ENCODE results near the gene OR10H1. TPM values are rescaled to one million over a fixed set of nuclear protein-coding genes. Genes with fewer than 3 reads are reported as not detected.

OR10H1 gene
- total and polyA plus RNA-seq, 9 of the 15 experiments (the other 6 are each of a cell fraction or from before 2014, with no cell fraction given), result not detected

DNA sequence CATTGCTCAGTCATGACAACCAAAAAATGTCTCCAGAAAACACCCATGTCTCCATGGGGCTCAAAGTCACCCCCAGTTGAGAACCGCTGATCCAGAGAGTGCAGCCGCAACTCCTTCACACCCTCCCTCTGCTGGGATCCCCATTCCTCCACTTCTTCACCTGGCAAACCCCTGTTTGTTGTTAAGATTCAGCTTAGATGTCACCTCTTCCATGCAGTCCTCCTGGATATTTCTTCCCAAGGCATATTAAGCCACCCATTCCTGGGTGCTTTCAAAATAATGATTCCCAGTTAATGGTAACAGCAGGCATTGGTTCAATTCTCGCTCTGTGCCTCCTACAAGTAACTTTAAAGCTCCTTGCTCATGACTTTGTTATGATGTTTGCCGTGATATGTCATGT, 4.0 kb downstream of the OR10H1 start:
- H3K79me2 ChIP-seq (ENCODE audit: control insufficient read depth, insufficient read depth, low read length), result no peaks in the 10 kb centered on the region
- H2AFZ ChIP-seq (ENCODE audit: low read depth, low read length), result no peak overlapping the region
- no peak for ATAC-seq
- ChIA-PET CTCF (ENCODE audit: low intra/inter-chr PET ratio) (interaction anchor here (1.0 kb wide), 1 partner anchor 58 kb away, joined by 3 read pairs; no protein-coding TSS in a partner anchor), POLR2A (interaction anchor here (1.0 kb wide), 1 partner anchor 26 kb away, joined by 4 read pairs; no protein-coding TSS in a partner anchor)
- peaks cover 10 to 39% of the 10 kb centered on the region in 2 experiments; a peak in 4 of 5 replicates for H3K27me3 ChIP-seq (ENCODE audit: control insufficient read depth in 2 of 2, insufficient read depth in 2 of 2, low read length in 2 of 2)
- no peaks in the 10 kb centered on the region for H3K36me3 ChIP-seq (ENCODE audit: control insufficient read depth, insufficient read depth, low read length)
- no peak for DNase-seq (ENCODE audit: extremely low read depth in 1 of 4, low spot score in 3 of 4)
- H3K9me1 ChIP-seq (ENCODE audit: control insufficient read depth, insufficient read depth, low read length), result no peaks in the 10 kb centered on the region
- no peak for FAIRE-seq
- no peak overlapping the region for H3K4me2 ChIP-seq (ENCODE audit: insufficient read depth, low read length)
- H3K27ac ChIP-seq (ENCODE audit: extremely low read depth, low read depth, low read length), result no peak overlapping the region
- BruUV-seq (replicated peaks), result no TSS peak
- H3K4me3 ChIP-seq, result no peak overlapping the region
- H3K9me3 ChIP-seq (replicated peaks; ENCODE audit: control insufficient read depth, insufficient read depth, low read depth, low read length), result no peaks in the 10 kb centered on the region
- intact Hi-C loops (cut with micrococcal nuclease), result no loop called here
- H4K20me1 ChIP-seq (replicated peaks; ENCODE audit: control insufficient read depth, insufficient read depth, low read length), result peaks cover 4% of the 10 kb centered on the region; the same call in 1 of the 2 replicates
- WGBS (ENCODE audit: insufficient coverage, low coverage, missing lambda C conversion rate), result 6% methylated on average over 4 of the region's 4 CpGs
- no peaks in the 10 kb centered on the region; a peak in 1 of 5 replicates for H3K4me1 ChIP-seq (replicated peaks in 1 of 2; ENCODE audit: control insufficient read depth in 2 of 2, insufficient read depth in 2 of 2, low read length in 2 of 2)
- TF ChIP-seq ZFP36 (IDR thresholded peaks at IDR 0.05; ENCODE audit: low read depth, low read length, partially characterized antibody), result peak; percentile 66
- no peak for TF ChIP-seq ZNF197 (CRISPR knock-in tag; IDR thresholded peaks at IDR 0.05; ENCODE audit: low read depth)
- TF ChIP-seq, protein P1, sequence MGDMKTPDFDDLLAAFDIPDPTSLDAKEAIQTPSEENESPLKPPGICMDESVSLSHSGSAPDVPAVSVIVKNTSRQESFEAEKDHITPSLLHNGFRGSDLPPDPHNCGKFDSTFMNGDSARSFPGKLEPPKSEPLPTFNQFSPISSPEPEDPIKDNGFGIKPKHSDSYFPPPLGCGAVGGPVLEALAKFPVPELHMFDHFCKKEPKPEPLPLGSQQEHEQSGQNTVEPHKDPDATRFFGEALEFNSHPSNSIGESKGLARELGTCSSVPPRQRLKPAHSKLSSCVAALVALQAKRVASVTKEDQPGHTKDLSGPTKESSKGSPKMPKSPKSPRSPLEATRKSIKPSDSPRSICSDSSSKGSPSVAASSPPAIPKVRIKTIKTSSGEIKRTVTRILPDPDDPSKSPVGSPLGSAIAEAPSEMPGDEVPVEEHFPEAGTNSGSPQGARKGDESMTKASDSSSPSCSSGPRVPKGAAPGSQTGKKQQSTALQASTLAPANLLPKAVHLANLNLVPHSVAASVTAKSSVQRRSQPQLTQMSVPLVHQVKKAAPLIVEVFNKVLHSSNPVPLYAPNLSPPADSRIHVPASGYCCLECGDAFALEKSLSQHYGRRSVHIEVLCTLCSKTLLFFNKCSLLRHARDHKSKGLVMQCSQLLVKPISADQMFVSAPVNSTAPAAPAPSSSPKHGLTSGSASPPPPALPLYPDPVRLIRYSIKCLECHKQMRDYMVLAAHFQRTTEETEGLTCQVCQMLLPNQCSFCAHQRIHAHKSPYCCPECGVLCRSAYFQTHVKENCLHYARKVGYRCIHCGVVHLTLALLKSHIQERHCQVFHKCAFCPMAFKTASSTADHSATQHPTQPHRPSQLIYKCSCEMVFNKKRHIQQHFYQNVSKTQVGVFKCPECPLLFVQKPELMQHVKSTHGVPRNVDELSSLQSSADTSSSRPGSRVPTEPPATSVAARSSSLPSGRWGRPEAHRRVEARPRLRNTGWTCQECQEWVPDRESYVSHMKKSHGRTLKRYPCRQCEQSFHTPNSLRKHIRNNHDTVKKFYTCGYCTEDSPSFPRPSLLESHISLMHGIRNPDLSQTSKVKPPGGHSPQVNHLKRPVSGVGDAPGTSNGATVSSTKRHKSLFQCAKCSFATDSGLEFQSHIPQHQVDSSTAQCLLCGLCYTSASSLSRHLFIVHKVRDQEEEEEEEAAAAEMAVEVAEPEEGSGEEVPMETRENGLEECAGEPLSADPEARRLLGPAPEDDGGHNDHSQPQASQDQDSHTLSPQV (IDR thresholded peaks at IDR 0.05), result no peak
- no peak for TF ChIP-seq ZNF586 (CRISPR knock-in tag; conservative IDR thresholded peaks at IDR 0.05)
- in situ Hi-C loops (cut with MboI), result no loop called here
- no peak overlapping the region for H3K9ac ChIP-seq (ENCODE audit: insufficient read depth in 1 of 2, low read depth in 2 of 2, low read length in 2 of 2)
